Activated CD8-positive, alpha-beta memory T cell treated with anti-CD3 and anti-CD28 coated beads, Interleukin-2, amount 50 U/mL, for 1 hour (primary cell): ENCODE data around the gene HLA-DPB1.

ENCODE experiments used
- DNase-seq: peaks from one replicate; pipeline ENCODE4 v3.0.0-alpha.2; 2020; ENCODE audit errors: extremely low read depth

Gene HLA-DPB1

GRCh38 chr6:33103776-33104175, 28.0 kb downstream of the HLA-DPB1 start:
- DNase-seq, result no peak

GRCh38 chr6:33104887-33105286, 29.1 kb downstream of the HLA-DPB1 start:
- no peak for DNase-seq

GRCh38 chr6:33105386-33105785, 29.6 kb downstream of the HLA-DPB1 start:
- DNase-seq, result no peak

DNA sequence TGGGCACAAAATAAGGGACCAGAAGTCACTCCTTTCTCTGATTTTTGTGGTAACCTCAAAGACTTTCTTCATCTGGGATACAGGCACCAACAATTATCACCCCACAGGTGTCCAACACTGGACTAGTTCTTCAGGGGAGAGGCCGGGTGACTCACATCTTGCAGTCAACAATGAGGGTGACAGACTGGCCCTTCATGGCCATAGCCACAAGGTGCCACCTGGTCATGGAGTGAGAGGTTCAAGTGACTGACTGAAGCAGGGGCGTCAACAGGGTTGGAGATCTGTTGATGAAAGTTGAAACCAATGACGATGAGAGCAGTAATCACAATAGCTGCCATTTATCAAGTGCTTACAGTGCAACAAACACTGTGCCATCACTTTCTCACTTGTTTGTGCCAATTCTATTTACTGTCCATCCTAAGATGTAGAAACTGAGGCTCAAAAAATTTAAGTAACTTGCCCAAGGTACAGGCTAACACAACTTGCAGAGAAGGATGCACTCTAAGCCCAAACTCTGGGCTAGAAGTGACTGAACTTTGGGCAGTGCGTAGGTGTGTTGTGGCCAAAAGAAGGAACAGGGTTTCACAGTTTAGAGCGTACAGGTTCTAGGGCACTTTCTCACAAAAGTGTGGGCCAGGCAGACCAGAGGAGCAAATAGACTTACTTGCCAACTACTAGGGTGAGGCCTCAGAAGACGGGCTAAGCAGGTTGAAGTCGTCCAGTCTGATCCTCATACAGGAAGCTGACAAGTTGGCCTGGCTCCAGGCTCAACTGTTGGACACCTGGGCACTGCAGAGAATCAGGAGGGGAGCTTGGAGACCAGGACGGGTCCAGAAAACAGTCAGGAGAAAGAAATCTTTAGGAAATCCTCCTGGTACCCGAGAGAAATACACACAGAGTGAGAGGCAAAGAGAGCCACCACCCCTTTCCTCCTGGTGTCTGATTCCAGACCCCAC, 30.4 kb downstream of the HLA-DPB1 start:
- no peak for DNase-seq

DNA sequence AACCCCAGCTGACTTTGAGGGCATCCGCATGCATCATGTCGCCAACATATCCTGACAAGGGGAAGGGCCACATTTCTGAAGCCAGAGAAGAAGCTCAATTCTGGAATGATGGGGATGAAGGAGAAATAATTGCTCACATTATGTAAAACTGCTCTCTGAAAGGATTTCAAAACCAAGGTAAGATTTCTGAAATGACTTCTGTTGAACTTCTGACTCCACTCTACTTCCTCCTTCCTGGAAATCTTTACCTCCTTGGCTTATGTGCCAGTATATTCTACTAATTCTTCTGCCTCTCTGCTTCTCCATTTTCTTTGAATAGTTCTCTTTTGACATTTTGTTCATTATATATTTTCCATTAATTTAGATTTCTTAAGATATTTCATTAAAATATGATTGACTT, 31.9 kb downstream of the HLA-DPB1 start:
- DNase-seq, result no peak

DNA sequence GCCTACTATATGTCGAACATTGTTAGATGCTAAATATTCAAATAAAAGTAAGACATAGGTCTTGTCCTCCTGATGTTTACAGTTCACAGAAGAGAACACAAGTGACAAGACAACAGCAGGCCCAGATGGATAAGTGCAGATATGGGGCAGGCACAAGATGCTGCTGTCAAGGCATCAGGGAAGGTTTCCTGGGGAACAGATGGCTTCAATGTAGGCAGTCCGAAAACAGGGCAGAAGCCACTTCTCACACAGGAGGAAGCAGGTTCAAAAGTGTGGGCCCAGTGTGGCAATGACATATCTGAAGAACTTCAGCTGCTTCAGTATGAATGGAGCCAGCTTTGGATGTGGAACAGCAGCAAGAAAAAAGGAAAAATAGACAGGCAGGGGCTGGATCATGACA, 32.5 kb downstream of the HLA-DPB1 start:
- no peak for DNase-seq

GRCh38 chr6:33112148-33112547, 36.4 kb downstream of the HLA-DPB1 start:
- no peak for DNase-seq

GRCh38 chr6:33113755-33114154, 38.0 kb downstream of the HLA-DPB1 start:
- DNase-seq, result no peak

- DNase-seq, result no peak
Measured at GRCh38 chr6:33114406-33114805, 38.6 kb downstream of the HLA-DPB1 start.

- no peak for DNase-seq
Measured at GRCh38 chr6:33116417-33116816, 40.6 kb downstream of the HLA-DPB1 start.

DNA sequence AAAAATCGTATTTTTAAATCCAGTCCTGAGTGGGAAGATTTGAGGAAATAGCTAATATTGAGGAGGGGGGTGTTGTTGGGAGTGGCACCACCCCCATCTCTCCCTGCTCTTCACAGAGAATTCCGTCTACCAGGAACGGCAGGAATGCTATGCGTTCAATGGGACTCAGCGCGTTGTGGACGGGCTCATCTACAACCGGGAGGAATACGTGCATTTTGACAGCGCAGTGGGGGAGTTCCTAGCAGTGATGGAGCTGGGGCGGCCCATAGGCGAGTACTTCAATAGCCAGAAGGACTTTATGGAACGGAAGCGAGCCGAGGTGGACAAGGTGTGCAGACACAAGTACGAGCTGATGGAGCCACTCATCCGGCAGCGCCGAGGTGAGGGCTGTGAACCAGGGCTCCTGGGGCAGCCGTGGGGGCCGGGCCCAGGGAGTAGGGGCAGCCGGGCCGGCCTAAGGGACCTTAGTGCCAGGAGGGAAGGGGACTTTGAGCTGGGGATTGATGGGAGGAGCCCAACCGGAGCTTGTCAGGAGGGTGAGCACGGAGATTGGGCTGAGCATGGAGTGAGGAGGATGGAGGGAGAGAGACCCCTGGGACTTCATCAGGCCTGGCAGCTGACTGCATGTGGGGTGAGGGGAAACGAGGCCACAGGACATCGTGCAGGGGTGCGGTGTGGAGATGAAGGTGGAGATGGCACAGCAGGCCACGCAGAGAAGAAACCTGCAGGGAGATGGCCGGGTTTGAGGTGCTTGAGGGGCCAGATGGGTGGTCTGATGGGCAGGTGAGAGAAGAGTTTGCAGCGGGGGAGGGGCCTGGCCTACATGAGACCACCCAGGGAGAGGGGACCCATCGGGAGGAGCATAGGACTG, 41.3 kb downstream of the HLA-DPB1 start:
- no peak for DNase-seq

DNA sequence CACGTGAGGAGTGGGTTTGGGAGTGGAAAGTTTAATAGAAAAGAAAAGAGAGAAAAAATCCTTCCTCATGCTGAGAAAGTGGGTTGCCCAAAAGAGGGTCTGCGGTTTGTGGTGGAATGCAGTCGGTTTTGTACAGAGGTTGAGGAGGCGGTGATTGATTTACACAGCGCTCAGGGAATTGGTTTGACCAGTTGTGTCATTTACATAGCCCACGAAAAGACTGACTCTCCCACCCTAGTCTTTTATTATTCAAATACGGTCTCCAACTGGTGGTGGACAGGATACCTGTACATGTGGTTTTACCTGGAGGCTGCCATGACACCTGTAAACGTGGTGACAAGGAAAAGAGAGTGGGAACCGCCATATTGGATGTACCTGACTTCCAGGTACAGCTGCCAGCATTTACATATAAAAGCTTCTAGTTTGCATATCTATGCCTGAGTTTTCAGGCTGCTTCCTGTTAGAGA, 42.1 kb downstream of the HLA-DPB1 start:
- DNase-seq, result no peak

DNA sequence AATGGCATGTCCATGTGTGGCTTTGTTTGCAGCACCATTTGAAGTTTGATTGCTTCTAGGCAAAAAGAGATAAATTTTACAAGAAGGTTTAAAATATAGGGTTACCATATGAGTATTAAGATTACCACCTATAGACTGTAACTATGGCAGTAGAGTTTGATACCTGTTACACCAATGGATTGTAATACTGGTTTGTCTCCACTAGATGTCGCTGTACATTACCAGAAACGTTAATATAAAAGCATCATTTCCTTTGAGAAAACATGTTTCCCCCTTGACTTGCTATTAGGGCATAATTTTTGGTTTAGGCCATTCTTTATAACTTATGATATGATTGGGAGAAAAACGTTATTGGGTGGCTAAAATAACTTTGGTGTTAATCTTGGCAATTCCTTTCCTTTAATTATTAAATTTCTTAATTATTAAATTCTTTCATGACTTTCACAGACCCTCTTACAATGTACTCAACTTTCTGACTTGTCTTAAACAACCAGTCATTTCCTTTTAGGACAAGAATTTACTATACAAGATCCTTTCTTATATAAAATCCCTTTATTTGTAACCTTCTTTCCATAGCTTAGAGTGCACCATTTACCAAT, 42.8 kb downstream of the HLA-DPB1 start:
- DNase-seq, result peak; percentile 17

DNA sequence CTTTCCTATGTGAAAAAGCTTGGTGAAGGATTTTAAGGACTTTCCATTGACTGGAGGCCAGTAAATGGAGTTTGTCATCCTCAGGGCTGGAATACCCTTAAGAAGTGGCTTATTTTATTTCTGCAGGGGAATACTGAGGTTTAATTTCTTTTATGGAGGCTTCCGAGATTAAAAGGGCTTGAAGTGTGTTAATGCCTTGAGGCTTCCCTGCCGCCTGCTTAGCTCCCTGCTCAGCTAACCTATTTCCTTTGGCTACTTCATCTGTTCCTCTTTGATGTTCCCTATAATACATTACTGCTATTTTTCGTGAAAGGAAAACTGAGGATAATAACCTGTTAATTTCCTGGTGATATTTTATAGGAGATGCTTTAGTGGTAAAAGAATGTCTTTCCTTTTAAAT, 44.2 kb downstream of the HLA-DPB1 start:
- no peak for DNase-seq

DNA sequence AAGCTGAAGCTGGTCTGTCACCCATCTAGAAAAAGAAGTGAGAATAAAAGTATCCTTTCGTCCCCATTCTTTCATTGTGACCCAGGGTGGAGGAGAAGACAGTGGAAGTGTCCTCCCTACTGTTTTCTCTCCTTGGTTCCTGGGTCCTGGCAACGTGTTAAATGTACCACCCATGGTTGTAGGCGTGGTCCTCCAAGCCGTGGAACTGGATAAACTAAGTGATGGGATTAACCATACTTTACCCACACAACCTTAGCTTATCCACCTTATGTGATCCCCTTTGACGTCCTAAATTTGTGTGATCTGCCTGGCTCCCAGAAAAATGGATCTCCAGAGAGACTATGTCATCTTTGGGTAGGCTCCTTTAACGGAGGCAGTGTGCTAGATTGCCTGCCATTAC, 47.4 kb downstream of the HLA-DPB1 start:
- no peak for DNase-seq

- DNase-seq, result no peak
Measured at GRCh38 chr6:33123732-33124524, 48.1 kb downstream of the HLA-DPB1 start.

DNA sequence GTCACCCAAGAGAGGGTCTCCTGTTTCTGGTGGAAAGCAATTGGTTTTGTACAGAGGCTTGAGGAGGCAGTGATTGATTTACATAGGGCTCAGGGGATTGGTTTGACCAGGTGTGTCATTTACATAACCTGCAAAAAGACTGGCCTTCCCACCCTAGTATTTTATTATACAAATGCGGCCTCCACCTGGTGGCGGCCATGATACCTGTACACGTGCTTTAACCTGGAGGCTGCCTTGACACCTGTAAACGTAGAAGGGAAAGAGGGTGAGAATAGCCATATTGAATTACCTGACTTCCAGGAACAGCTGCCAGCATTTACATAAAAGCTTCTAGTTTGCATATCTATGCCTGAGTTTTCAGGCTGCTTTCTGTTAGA, 48.7 kb downstream of the HLA-DPB1 start:
- DNase-seq, result no peak

GRCh38 chr6:33124947-33125346, 49.2 kb downstream of the HLA-DPB1 start:
- no peak for DNase-seq

DNA sequence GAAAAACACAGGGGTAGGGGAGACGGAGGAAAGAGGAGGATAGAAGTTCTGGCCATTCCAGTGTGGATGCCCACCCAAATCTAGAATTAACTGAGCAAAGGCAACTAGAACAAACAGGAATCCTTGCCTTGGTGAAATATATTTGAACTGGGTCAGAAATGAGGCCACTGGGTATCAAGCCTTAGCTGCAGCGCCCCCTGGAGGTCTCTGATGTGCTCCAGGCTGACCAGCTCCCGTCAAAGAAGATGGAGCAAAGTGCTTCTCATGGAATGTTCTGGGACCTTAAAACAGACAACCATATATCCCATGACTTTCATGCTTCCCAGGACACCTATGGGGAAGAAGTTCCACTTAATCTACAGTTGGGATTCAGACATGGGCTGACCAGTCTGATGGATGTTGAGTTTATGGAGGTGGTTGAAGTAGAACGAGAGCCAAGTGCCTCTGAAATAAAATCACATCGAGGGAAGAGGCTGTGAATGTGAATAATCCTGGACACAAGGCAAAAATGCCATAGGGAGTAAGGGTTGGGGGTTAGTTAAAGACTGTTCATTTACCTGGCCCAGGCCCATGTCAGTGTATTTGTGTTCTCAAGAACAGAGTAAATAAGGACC, 50.4 kb downstream of the HLA-DPB1 start:
- peak; percentile 20 for DNase-seq

GRCh38 chr6:33128318-33128717, 52.5 kb downstream of the HLA-DPB1 start:
- DNase-seq, result no peak

DNA sequence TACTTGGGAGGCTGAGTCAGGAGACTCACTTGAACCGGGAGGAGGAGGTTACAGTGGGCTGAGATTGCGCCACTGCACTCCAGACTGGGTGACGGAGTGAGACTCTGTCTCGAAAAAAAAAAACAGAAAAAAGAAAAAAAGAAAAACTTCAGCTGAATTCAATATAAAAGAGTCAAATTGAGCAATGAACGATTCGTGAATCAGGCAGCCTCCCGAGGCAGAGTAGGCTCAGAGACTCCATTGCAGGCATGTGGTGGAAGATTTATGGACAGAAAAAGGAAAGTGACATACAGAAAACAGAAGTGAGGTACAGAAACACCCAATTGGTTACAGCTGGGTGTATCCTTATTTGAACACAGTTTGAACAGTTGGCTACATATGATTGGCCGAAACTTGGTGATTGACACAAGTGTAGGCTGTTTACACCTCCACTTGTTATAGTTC, 56.3 kb downstream of the HLA-DPB1 start:
- DNase-seq, result no peak
